Measurements from ENCODE around the gene IGSF21. TPM values are rescaled to one million over a fixed set of nuclear protein-coding genes. Genes with fewer than 3 reads are reported as not detected.

IGSF21 gene
- total and polyA plus RNA-seq, 12 donors, result 0.18 to 16.4 (median 7.0) TPM

DNA sequence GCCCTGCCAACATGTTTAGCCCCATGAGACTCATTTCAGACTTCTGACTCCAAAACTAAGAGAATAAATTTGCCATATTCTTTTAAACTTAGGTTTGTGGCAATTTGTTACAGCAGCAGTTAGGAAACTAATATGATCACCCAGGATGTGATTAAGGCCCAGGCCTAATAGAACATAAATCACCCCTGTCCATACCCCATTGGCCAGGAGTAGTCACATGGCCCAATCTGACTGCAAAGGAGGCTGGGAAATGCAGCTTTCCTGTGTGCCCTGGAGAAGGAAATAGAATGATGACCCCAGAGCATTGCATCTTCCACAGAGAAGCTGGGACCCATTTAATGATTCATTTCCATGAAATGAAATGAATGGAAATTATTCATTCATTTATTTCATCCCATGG, 272.7 kb downstream of the IGSF21 start:
- intact Hi-C loops (cut with DNase I), result no loop called here
- H3K27me3 ChIP-seq, result no peaks in the 10 kb centered on the region

DNA sequence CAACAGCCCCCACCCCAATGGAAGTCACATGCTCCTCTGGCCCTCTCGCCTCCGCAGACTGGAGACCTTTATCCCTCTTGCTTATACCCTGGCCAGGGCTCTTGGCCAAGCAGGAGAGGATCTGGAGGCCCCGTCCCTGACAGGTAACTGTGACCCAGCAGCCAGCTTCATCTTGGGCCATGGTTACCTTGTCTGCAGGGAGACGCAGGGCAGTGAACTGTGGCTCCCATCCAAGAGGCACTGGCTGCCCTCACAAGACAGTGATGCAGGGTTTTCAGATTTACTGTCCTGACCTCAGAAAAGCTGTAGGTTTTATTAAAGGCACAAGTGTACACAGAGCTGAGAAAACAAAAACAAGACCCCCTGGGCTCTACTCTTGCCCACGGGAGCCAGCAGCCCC, 276.5 kb downstream of the IGSF21 start:
- Histone ChIP-seq H3K27me3 (no peaks in the 10 kb centered on the region), H3K4me1 (replicated peaks in 1 of 2) (peaks cover 18 to 21% of the 10 kb centered on the region in 2 donors), H3K4me3 (no peak overlapping the region), H3K27ac (peak overlapping the region in 3 of 5 donors; percentile 72 to 82 (median 77)), H3K36me3 (replicated peaks in 1 of 2) (no peaks in the 10 kb centered on the region), H3K9me3 (replicated peaks in 1 of 3) (no peaks in the 10 kb centered on the region)
- DNase-seq, result peak; percentile 24 to 63 (median 36)
- intact Hi-C loops (cut with DNase I), result no loop called here
- TF ChIP-seq, protein P1, sequence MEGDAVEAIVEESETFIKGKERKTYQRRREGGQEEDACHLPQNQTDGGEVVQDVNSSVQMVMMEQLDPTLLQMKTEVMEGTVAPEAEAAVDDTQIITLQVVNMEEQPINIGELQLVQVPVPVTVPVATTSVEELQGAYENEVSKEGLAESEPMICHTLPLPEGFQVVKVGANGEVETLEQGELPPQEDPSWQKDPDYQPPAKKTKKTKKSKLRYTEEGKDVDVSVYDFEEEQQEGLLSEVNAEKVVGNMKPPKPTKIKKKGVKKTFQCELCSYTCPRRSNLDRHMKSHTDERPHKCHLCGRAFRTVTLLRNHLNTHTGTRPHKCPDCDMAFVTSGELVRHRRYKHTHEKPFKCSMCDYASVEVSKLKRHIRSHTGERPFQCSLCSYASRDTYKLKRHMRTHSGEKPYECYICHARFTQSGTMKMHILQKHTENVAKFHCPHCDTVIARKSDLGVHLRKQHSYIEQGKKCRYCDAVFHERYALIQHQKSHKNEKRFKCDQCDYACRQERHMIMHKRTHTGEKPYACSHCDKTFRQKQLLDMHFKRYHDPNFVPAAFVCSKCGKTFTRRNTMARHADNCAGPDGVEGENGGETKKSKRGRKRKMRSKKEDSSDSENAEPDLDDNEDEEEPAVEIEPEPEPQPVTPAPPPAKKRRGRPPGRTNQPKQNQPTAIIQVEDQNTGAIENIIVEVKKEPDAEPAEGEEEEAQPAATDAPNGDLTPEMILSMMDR (IDR thresholded peaks at IDR 0.05), result no peak
- no peak for TF ChIP-seq POLR2A (IDR thresholded peaks at IDR 0.05)
- WGBS, 4 donors, result 29 to 52% (median 45%) methylated on average over 2 to 5 of the region's 5 CpGs

More for the DNA sequence above, 272.7 kb downstream of the IGSF21 start:
- no peak for TF ChIP-seq POLR2A (IDR thresholded peaks at IDR 0.05)
- TF ChIP-seq, protein P1 (IDR thresholded peaks at IDR 0.05), result no peak
- Histone ChIP-seq H3K4me3 (no peak overlapping the region), H3K4me1 (replicated peaks in 1 of 2) (peaks cover 11 to 15% of the 10 kb centered on the region in 2 donors), H3K27ac (no peak overlapping the region), H3K9me3 (replicated peaks in 1 of 3) (no peaks in the 10 kb centered on the region), H3K36me3 (replicated peaks in 1 of 2) (no peaks in the 10 kb centered on the region)
- no peak for DNase-seq

DNA sequence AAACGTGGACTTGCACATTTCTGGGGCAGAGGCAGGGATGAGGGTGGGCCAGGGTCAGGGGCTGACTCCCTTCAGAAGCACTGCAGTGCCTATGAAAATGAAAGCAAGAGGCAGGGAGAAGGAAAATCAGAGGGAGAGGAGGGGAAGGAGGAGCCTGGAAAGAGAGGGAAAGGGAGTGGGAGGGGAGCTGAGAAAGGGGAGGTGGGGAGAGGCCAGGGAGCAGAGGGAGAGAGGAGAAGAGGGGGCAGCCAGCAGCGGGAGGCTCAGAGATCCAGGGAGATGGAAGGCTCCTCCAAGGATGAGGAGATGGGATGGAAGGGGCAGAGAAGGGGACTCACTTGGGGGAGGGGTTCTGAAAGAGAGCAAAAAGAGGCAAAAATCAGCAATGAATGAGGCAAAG, 276.9 kb downstream of the IGSF21 start:
- 12 to 24% (median 18%) methylated on average over 2 of the region's 2 CpGs for WGBS, 4 donors
- no peaks in the 10 kb centered on the region for H3K27me3 ChIP-seq
- peak in 1 of 7 donors; percentile 13 for DNase-seq

DNA sequence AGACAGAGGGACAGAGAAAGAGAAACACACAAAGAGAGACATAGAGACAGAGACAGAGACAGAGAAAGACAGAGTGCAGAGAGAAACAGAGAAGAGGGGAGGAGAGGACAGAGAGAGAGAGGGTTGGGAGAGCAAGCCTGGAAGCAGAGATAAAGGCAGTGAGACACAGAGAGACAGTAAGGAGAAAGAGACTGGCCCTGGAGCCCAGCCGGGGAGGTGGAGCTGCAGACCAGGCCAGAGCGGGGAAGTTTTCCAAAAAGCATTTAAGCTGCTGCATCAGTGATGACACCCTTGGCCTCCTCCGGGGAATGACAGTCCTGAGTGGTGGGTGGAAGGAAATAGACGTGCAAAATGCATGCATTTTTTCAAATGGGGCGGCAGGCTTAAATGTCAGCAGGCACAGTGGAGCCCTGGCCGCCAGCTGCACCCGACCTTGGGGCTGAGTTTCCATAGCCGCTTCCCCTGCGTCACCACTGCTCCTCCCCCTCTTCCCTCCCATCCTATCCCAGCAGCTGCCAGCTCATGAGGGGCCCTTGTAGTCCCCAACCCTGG, 277.7 kb downstream of the IGSF21 start:
- H3K4me1 ChIP-seq (replicated peaks in 1 of 2), result peaks cover 18 to 21% of the 10 kb centered on the region in 2 donors
- TF ChIP-seq, protein P1 (IDR thresholded peaks at IDR 0.05), result no peak
- TF ChIP-seq POLR2A (IDR thresholded peaks at IDR 0.05), result no peak
- H3K9me3 ChIP-seq (replicated peaks in 1 of 3), result no peaks in the 10 kb centered on the region
- DNase-seq, result peak; percentile 71 to 88 (median 84)
- intact Hi-C loops (cut with DNase I), result no loop called here
- no peaks in the 10 kb centered on the region for H3K36me3 ChIP-seq (replicated peaks in 1 of 2)
- H3K4me3 ChIP-seq, result peak overlapping the region in 1 of 4 donors; percentile 34
- 0 to 12% (median 5%) methylated on average over 9 of the region's 9 CpGs for WGBS, 4 donors
- peak overlapping the region; percentile 18 to 82 (median 72) for H3K27ac ChIP-seq
- no peaks in the 10 kb centered on the region for H3K27me3 ChIP-seq

More for the DNA sequence above, 276.9 kb downstream of the IGSF21 start:
- H3K4me1 ChIP-seq (replicated peaks in 1 of 2), result peaks cover 18 to 21% of the 10 kb centered on the region in 2 donors
- no peaks in the 10 kb centered on the region for H3K36me3 ChIP-seq (replicated peaks in 1 of 2)
- H3K27ac ChIP-seq, result peak overlapping the region in 4 of 5 donors; percentile 35 to 82 (median 74)
- no peaks in the 10 kb centered on the region for H3K9me3 ChIP-seq (replicated peaks in 1 of 3)
- TF ChIP-seq POLR2A (IDR thresholded peaks at IDR 0.05), result no peak
- TF ChIP-seq, protein P1 (IDR thresholded peaks at IDR 0.05), result no peak
- H3K4me3 ChIP-seq, result no peak overlapping the region
- intact Hi-C loops (cut with DNase I), result no loop called here
